Esophagus muscularis mucosa (tissue), 3 donors: Measurements from ENCODE around the gene UBTD1.

Experiments used
- EP300 ChIP-seq: sonication (generic); formaldehyde crosslinking; IDR thresholded peaks from one replicate; pipeline ENCODE4 v1.6.1; 2017; ENCODE audit warnings: antibody characterized with exemption
- TF ChIP-seq, protein P1 (sequence below), 3 experiments: fragments of 200-600 bp in 2 of 3; fragments of 450-650 bp in 1 of 3; sonication (generic) in 2 of 3; IDR thresholded peaks; one replicate each; pipeline ENCODE4 v1.5.1; 2017 to 2019; ENCODE audit warnings: antibody characterized with exemption in 3 of 3, mild to moderate bottlenecking in 2 of 3, moderate library complexity in 1 of 3

DNA sequence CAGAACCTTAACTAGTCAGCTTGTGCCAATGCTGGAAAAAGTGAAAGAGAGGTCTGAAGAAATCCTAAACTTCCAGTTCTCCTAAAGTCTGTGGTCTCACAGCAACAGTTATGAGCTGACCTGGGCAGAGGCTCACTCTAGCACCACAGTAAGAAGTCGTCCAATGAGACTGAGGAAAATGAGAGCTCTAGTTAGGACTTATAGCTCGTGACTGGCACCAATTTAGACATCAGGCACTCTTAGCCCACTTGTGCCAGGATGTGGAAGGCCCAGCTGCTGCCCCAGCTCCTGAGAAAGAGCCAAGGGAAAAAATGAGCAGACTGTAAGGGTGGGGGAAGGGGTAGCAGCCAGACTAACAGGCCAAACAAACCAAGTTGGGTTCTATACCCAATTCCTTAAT lies 8.1 kb upstream of the UBTD1 start:
- TF ChIP-seq EP300 = no peak
- TF ChIP-seq, protein P1, sequence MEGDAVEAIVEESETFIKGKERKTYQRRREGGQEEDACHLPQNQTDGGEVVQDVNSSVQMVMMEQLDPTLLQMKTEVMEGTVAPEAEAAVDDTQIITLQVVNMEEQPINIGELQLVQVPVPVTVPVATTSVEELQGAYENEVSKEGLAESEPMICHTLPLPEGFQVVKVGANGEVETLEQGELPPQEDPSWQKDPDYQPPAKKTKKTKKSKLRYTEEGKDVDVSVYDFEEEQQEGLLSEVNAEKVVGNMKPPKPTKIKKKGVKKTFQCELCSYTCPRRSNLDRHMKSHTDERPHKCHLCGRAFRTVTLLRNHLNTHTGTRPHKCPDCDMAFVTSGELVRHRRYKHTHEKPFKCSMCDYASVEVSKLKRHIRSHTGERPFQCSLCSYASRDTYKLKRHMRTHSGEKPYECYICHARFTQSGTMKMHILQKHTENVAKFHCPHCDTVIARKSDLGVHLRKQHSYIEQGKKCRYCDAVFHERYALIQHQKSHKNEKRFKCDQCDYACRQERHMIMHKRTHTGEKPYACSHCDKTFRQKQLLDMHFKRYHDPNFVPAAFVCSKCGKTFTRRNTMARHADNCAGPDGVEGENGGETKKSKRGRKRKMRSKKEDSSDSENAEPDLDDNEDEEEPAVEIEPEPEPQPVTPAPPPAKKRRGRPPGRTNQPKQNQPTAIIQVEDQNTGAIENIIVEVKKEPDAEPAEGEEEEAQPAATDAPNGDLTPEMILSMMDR (IDR thresholded peaks at IDR 0.05) = no peak
